Left lung (tissue), 10 donors: ENCODE results near the gene GGA3. TPM values are rescaled to one million over a fixed set of nuclear protein-coding genes. Genes with fewer than 3 reads are reported as not detected.

ENCODE experiments used
- ATAC-seq: fragments of 200-7000 bp; cut with Tn5 transposase; one replicate; pipeline ENCODE4 v1.9.1; 2020; ENCODE audit warnings: moderate library complexity
- DNase-seq, 4 donors: peaks; one replicate each; pipeline ENCODE4 v3.0.0-alpha.2; 2013 to 2020
- H3K27ac ChIP-seq, 2 donors: fragments of 200-600 bp; sonication (generic) in 1 of 2; one replicate each; pipeline versions ENCODE4 v1.5.0 to v1.8.0; 2020 to 2021
- H3K27me3 ChIP-seq, 2 donors: fragments of 200-600 bp; sonication (generic) in 1 of 2; one replicate each; pipeline versions ENCODE4 v1.5.0 to v1.8.0; 2020 to 2021
- H3K36me3 ChIP-seq, 2 donors: fragments of 200-600 bp; sonication (generic) in 1 of 2; one replicate each; pipeline versions ENCODE4 v1.5.0 to v1.8.0; 2020 to 2021
- H3K4me1 ChIP-seq, 2 donors: fragments of 200-600 bp; one replicate each; pipeline ENCODE4 v1.8.0; 2021
- H3K4me3 ChIP-seq, 2 donors: fragments of 200-600 bp; sonication (generic) in 1 of 2; one replicate each; pipeline versions ENCODE4 v1.5.0 to v1.8.0; 2020 to 2021; ENCODE audit warnings: mild to moderate bottlenecking in 1 of 2
- H3K9me3 ChIP-seq, 2 donors: fragments of 200-600 bp; sonication (generic) in 1 of 2; one replicate each; pipeline versions ENCODE4 v1.5.0 to v1.8.0; 2020 to 2021
- CTCF ChIP-seq, 2 donors: fragments of 200-600 bp; sonication (generic) in 1 of 2; IDR thresholded peaks; one replicate each; pipeline versions ENCODE4 v1.5.0 to v1.8.0; 2021; ENCODE audit warnings: antibody characterized with exemption in 2 of 2
- intact Hi-C, 2 donors: fragments of 100-400 bp; cut with DNase I; formaldehyde crosslinking; loops; one replicate each; pipeline versions ENCODE4 v1.11.2 to v1.14.2; 2022
- polyA plus RNA-seq, 6 donors: library from polyadenylated mRNA; unstranded; fragments of 120-200 nt; gene quantifications; one replicate each; pipeline ENCODE4 v1.2.1, GENCODE V29; 2013; ENCODE audit not compliant: insufficient read length in 6 of 6
- total RNA-seq, 2 donors: library from RNA; stranded (reverse); fragmentation: NEBNext Ultra II Directional; extraction: Animal tissue kit (Norgen Biotek cat#: 25700); gene quantifications; one replicate each; pipeline ENCODE4 v1.2.1, GENCODE V29; 2021
- donor health status: DM: no; HTN: yes; CAD: no.
- donor health status: DM: no; HTN: no; CAD: no.

GGA3 gene
- total and polyA plus RNA-seq, 8 donors, result 41.2 to 54.7 (median 45.1) TPM

GRCh38 chr17:75228305-75228704, 33.1 kb downstream of the GGA3 start:
- H3K36me3 ChIP-seq, result peaks cover 4 to 80% of the 10 kb centered on the region in 2 donors
- peak; percentile 68 for ATAC-seq
- H3K4me3 ChIP-seq, result no peak overlapping the region
- no peaks in the 10 kb centered on the region for H3K9me3 ChIP-seq
- H3K4me1 ChIP-seq, result peaks cover 0 to 25% of the 10 kb centered on the region in 2 donors
- no peaks in the 10 kb centered on the region for H3K27me3 ChIP-seq
- intact Hi-C loops, result no loop called here
- DNase-seq, result peak in 1 of 4 donors; percentile 68
- H3K27ac ChIP-seq, result peak overlapping the region in 1 of 2 donors; percentile 90
- TF ChIP-seq CTCF (IDR thresholded peaks at IDR 0.05), result no peak

- DNase-seq (no peak), ATAC-seq (no peak)
- peak overlapping the region in 1 of 2 donors; percentile 90 for H3K27ac ChIP-seq
- no peaks in the 10 kb centered on the region for H3K9me3 ChIP-seq
- H3K36me3 ChIP-seq, result peaks cover 4 to 80% of the 10 kb centered on the region in 2 donors
- H3K27me3 ChIP-seq, result no peaks in the 10 kb centered on the region
- intact Hi-C loops, result no loop called here
- TF ChIP-seq CTCF (IDR thresholded peaks at IDR 0.05), result no peak
- no peak overlapping the region for H3K4me3 ChIP-seq
- peaks cover 0 to 25% of the 10 kb centered on the region in 2 donors for H3K4me1 ChIP-seq
These were observed 33.7 kb downstream of the GGA3 start for GRCh38 chr17:75227729-75228128.

DNA sequence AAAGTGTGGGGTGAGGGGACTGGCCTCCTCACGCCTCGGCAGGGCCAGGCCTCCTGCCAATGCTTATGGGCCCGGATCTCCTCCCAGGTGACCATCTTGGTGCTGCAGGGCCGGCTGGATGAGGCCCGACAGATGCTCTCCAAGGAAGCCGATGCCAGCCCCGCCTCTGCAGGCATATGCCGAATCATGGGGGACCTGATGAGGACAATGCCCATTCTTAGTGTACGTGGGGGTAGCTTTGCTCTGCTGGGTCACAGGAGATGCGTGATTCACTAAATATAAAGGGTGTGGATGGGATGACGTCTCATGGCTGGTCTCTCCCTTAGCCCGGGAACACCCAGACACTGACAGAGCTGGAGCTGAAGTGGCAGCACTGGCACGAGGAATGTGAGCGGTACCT, 36.4 kb downstream of the GGA3 start:
- ATAC-seq (no peak), DNase-seq (no peak)
- H3K9me3 ChIP-seq, result no peaks in the 10 kb centered on the region
- peaks cover 0 to 80% of the 10 kb centered on the region in 2 donors for H3K36me3 ChIP-seq
- H3K4me3 ChIP-seq, result no peak overlapping the region
- H3K4me1 ChIP-seq, result peaks cover 0 to 25% of the 10 kb centered on the region in 2 donors
- H3K27me3 ChIP-seq, result no peaks in the 10 kb centered on the region
- intact Hi-C loops, result no loop called here
- H3K27ac ChIP-seq, result no peak overlapping the region
- TF ChIP-seq CTCF (IDR thresholded peaks at IDR 0.05), result no peak

GRCh38 chr17:75219815-75220214, 41.6 kb downstream of the GGA3 start:
- TF ChIP-seq CTCF (IDR thresholded peaks at IDR 0.05), result no peak
- Histone ChIP-seq H3K27ac (no peak overlapping the region), H3K9me3 (no peaks in the 10 kb centered on the region), H3K27me3 (no peaks in the 10 kb centered on the region), H3K36me3 (peaks cover 0 to 99% of the 10 kb centered on the region in 2 donors), H3K4me1 (no peaks in the 10 kb centered on the region), H3K4me3 (no peak overlapping the region)
- no peak for ATAC-seq
- intact Hi-C loops, result no loop called here
- DNase-seq, result no peak

DNA sequence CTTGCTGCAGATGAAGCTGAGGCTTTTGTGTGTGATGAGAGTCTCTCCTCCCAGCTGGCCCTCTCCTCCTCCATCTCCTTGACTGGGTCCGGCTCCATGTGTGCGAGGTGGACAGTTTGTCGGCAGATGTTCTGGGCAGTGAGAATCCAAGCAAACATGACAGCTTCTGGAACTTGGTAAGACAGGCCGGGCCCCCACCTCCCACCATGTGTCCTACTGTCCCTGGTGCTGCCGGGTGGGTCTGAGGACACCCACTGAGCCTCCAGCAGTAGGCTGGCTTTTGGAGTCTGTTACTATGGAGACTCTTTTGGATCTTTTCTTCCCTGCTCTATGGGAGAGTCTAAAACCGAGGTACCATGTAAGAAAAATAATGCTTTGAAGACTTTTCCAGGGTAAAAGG, 43.3 kb downstream of the GGA3 start:
- no peaks in the 10 kb centered on the region for H3K9me3 ChIP-seq
- intact Hi-C loops, result no loop called here
- DNase-seq, result no peak
- no peaks in the 10 kb centered on the region for H3K4me1 ChIP-seq
- no peak overlapping the region for H3K4me3 ChIP-seq
- H3K27ac ChIP-seq, result no peak overlapping the region
- no peak for ATAC-seq
- no peak for TF ChIP-seq CTCF (IDR thresholded peaks at IDR 0.05)
- H3K36me3 ChIP-seq, result peaks cover 0 to 100% of the 10 kb centered on the region in 2 donors
- no peaks in the 10 kb centered on the region for H3K27me3 ChIP-seq
